ENCODE data around the gene IQSEC1.
A peak's percentile ranks its signal among the peaks of the same experiment; 100 is the strongest.

Gene IQSEC1

GRCh38 chr3:13113346-13114330, 40.4 kb upstream of the IQSEC1 start:
- Histone ChIP-seq H3K9me3 (ENCODE audit: control insufficient read depth, low read length) (no peaks in the 10 kb centered on the region), H3K36me3 (ENCODE audit: control insufficient read depth, insufficient read depth, low read length, severe bottlenecking) (no peaks in the 10 kb centered on the region), H3K27me3 (replicated peaks; ENCODE audit: control insufficient read depth, insufficient read depth, low read length) (peaks cover 54% of the 10 kb centered on the region), H3K4me3 (ENCODE audit: low read length) (no peak overlapping the region), H3K4me1 (ENCODE audit: control insufficient read depth, insufficient read depth, low read length) (no peaks in the 10 kb centered on the region), H3K9ac (ENCODE audit: low read length) (no peak overlapping the region)
- no peak for DNase-seq (ENCODE audit: low read depth)

- H3K9ac ChIP-seq (ENCODE audit: low read length) = no peak overlapping the region
- H3K9me3 ChIP-seq (ENCODE audit: control insufficient read depth, low read length) = no peaks in the 10 kb centered on the region
- no peaks in the 10 kb centered on the region for H3K4me1 ChIP-seq (ENCODE audit: control insufficient read depth, insufficient read depth, low read length)
- peaks cover 50% of the 10 kb centered on the region for H3K27me3 ChIP-seq (replicated peaks; ENCODE audit: control insufficient read depth, insufficient read depth, low read length)
- no peaks in the 10 kb centered on the region for H3K36me3 ChIP-seq (ENCODE audit: control insufficient read depth, insufficient read depth, low read length, severe bottlenecking)
- DNase-seq (ENCODE audit: low read depth) = no peak
- H3K4me3 ChIP-seq (ENCODE audit: low read length) = no peak overlapping the region
Measured at GRCh38 chr3:13112521-13113345, 39.5 kb upstream of the IQSEC1 start.

GRCh38 chr3:13111873-13112520, 38.8 kb upstream of the IQSEC1 start:
- H3K36me3 ChIP-seq (ENCODE audit: control insufficient read depth, insufficient read depth, low read length, severe bottlenecking) = no peaks in the 10 kb centered on the region
- peaks cover 56% of the 10 kb centered on the region for H3K27me3 ChIP-seq (replicated peaks; ENCODE audit: control insufficient read depth, insufficient read depth, low read length)
- no peak overlapping the region for H3K9ac ChIP-seq (ENCODE audit: low read length)
- no peak overlapping the region for H3K4me3 ChIP-seq (ENCODE audit: low read length)
- H3K4me1 ChIP-seq (ENCODE audit: control insufficient read depth, insufficient read depth, low read length) = no peaks in the 10 kb centered on the region
- no peaks in the 10 kb centered on the region for H3K9me3 ChIP-seq (ENCODE audit: control insufficient read depth, low read length)
- DNase-seq (ENCODE audit: low read depth) = no peak

- H3K9ac ChIP-seq (ENCODE audit: low read length) = no peak overlapping the region
- H3K27me3 ChIP-seq (replicated peaks; ENCODE audit: control insufficient read depth, insufficient read depth, low read length) = peaks cover 53% of the 10 kb centered on the region
- no peaks in the 10 kb centered on the region for H3K4me1 ChIP-seq (ENCODE audit: control insufficient read depth, insufficient read depth, low read length)
- no peaks in the 10 kb centered on the region for H3K36me3 ChIP-seq (ENCODE audit: control insufficient read depth, insufficient read depth, low read length, severe bottlenecking)
- no peak for DNase-seq (ENCODE audit: low read depth)
- no peak overlapping the region for H3K4me3 ChIP-seq (ENCODE audit: low read length)
- no peaks in the 10 kb centered on the region for H3K9me3 ChIP-seq (ENCODE audit: control insufficient read depth, low read length)
Measured at GRCh38 chr3:13111173-13111872, 38.1 kb upstream of the IQSEC1 start.

GRCh38 chr3:13110678-13111116, 37.5 kb upstream of the IQSEC1 start:
- H3K4me3 ChIP-seq (ENCODE audit: low read length) = no peak overlapping the region
- H3K9ac ChIP-seq (ENCODE audit: low read length) = no peak overlapping the region
- H3K4me1 ChIP-seq (ENCODE audit: control insufficient read depth, insufficient read depth, low read length) = no peaks in the 10 kb centered on the region
- H3K9me3 ChIP-seq (ENCODE audit: control insufficient read depth, low read length) = no peaks in the 10 kb centered on the region
- no peaks in the 10 kb centered on the region for H3K36me3 ChIP-seq (ENCODE audit: control insufficient read depth, insufficient read depth, low read length, severe bottlenecking)
- peak; percentile 20 for DNase-seq (ENCODE audit: low read depth)
- H3K27me3 ChIP-seq (replicated peaks; ENCODE audit: control insufficient read depth, insufficient read depth, low read length) = peaks cover 49% of the 10 kb centered on the region

GRCh38 chr3:13109516-13109915, 36.3 kb upstream of the IQSEC1 start:
- Histone ChIP-seq H3K9me3 (ENCODE audit: control insufficient read depth, low read length) (no peaks in the 10 kb centered on the region), H3K27me3 (replicated peaks; ENCODE audit: control insufficient read depth, insufficient read depth, low read length) (peaks cover 47% of the 10 kb centered on the region), H3K4me1 (ENCODE audit: control insufficient read depth, insufficient read depth, low read length) (no peaks in the 10 kb centered on the region), H3K36me3 (ENCODE audit: control insufficient read depth, insufficient read depth, low read length, severe bottlenecking) (no peaks in the 10 kb centered on the region), H3K4me3 (ENCODE audit: low read length) (no peak overlapping the region), H3K9ac (ENCODE audit: low read length) (no peak overlapping the region)
- no peak for DNase-seq (ENCODE audit: low read depth)

- Histone ChIP-seq H3K4me3 (ENCODE audit: low read length) (no peak overlapping the region), H3K9ac (ENCODE audit: low read length) (no peak overlapping the region), H3K36me3 (ENCODE audit: control insufficient read depth, insufficient read depth, low read length, severe bottlenecking) (no peaks in the 10 kb centered on the region), H3K4me1 (ENCODE audit: control insufficient read depth, insufficient read depth, low read length) (no peaks in the 10 kb centered on the region), H3K9me3 (ENCODE audit: control insufficient read depth, low read length) (no peaks in the 10 kb centered on the region), H3K27me3 (replicated peaks; ENCODE audit: control insufficient read depth, insufficient read depth, low read length) (peaks cover 50% of the 10 kb centered on the region)
- no peak for DNase-seq (ENCODE audit: low read depth)
Measured at GRCh38 chr3:13108861-13109260, 35.6 kb upstream of the IQSEC1 start.

GRCh38 chr3:13107661-13108060, 34.4 kb upstream of the IQSEC1 start:
- Histone ChIP-seq H3K4me3 (ENCODE audit: low read length) (no peak overlapping the region), H3K36me3 (ENCODE audit: control insufficient read depth, insufficient read depth, low read length, severe bottlenecking) (no peaks in the 10 kb centered on the region), H3K9ac (ENCODE audit: low read length) (no peak overlapping the region), H3K9me3 (ENCODE audit: control insufficient read depth, low read length) (no peaks in the 10 kb centered on the region), H3K27me3 (replicated peaks; ENCODE audit: control insufficient read depth, insufficient read depth, low read length) (peaks cover 49% of the 10 kb centered on the region), H3K4me1 (ENCODE audit: control insufficient read depth, insufficient read depth, low read length) (no peaks in the 10 kb centered on the region)
- no peak for DNase-seq (ENCODE audit: low read depth)

- H3K27me3 ChIP-seq (replicated peaks; ENCODE audit: control insufficient read depth, insufficient read depth, low read length) = peaks cover 42% of the 10 kb centered on the region
- no peaks in the 10 kb centered on the region for H3K9me3 ChIP-seq (ENCODE audit: control insufficient read depth, low read length)
- DNase-seq (ENCODE audit: low read depth) = peak; percentile 52
- H3K4me1 ChIP-seq (ENCODE audit: control insufficient read depth, insufficient read depth, low read length) = no peaks in the 10 kb centered on the region
- no peak overlapping the region for H3K9ac ChIP-seq (ENCODE audit: low read length)
- no peaks in the 10 kb centered on the region for H3K36me3 ChIP-seq (ENCODE audit: control insufficient read depth, insufficient read depth, low read length, severe bottlenecking)
- no peak overlapping the region for H3K4me3 ChIP-seq (ENCODE audit: low read length)
Measured at GRCh38 chr3:13106308-13107001, 33.2 kb upstream of the IQSEC1 start.

- Histone ChIP-seq H3K9ac (ENCODE audit: low read length) (no peak overlapping the region), H3K36me3 (ENCODE audit: control insufficient read depth, insufficient read depth, low read length, severe bottlenecking) (no peaks in the 10 kb centered on the region), H3K4me1 (ENCODE audit: control insufficient read depth, insufficient read depth, low read length) (no peaks in the 10 kb centered on the region), H3K9me3 (ENCODE audit: control insufficient read depth, low read length) (no peaks in the 10 kb centered on the region), H3K27me3 (replicated peaks; ENCODE audit: control insufficient read depth, insufficient read depth, low read length) (peaks cover 38% of the 10 kb centered on the region), H3K4me3 (ENCODE audit: low read length) (no peak overlapping the region)
- DNase-seq (ENCODE audit: low read depth) = no peak
Measured at GRCh38 chr3:13105896-13106250, 32.6 kb upstream of the IQSEC1 start.
